Stimulated activated CD8-positive, alpha-beta memory T cell treated with anti-CD3 and anti-CD28 coated beads, Interleukin-4, amount 100 ng/mL, for 48 hours (primary cell): ENCODE results near the gene GAB2.
"Not testable (repeated sequence)": the region's sequence is repeated elsewhere in the genome, so short reads cannot be mapped to it uniquely, and the experiment has no call there.

Source experiments
- DNase-seq: peaks from one replicate; pipeline ENCODE4 v3.0.0-alpha.2; 2020

GAB2 gene

GRCh38 chr11:78363024-78363619, 54.5 kb downstream of the GAB2 start:
- no peak for DNase-seq

- DNase-seq: no peak
These were observed 56.4 kb downstream of the GAB2 start for GRCh38 chr11:78361228-78361627.

GRCh38 chr11:78359921-78360320, 57.7 kb downstream of the GAB2 start:
- no peak for DNase-seq

- not testable (repeated sequence) for DNase-seq
These were observed 59.7 kb downstream of the GAB2 start for GRCh38 chr11:78357924-78358323.

GRCh38 chr11:78357425-78357824, 60.2 kb downstream of the GAB2 start:
- not testable (repeated sequence) for DNase-seq

GRCh38 chr11:78355742-78356141, 61.9 kb downstream of the GAB2 start:
- not testable (repeated sequence) for DNase-seq

- no peak for DNase-seq
These were observed 62.3 kb downstream of the GAB2 start for GRCh38 chr11:78355309-78355705.

DNA sequence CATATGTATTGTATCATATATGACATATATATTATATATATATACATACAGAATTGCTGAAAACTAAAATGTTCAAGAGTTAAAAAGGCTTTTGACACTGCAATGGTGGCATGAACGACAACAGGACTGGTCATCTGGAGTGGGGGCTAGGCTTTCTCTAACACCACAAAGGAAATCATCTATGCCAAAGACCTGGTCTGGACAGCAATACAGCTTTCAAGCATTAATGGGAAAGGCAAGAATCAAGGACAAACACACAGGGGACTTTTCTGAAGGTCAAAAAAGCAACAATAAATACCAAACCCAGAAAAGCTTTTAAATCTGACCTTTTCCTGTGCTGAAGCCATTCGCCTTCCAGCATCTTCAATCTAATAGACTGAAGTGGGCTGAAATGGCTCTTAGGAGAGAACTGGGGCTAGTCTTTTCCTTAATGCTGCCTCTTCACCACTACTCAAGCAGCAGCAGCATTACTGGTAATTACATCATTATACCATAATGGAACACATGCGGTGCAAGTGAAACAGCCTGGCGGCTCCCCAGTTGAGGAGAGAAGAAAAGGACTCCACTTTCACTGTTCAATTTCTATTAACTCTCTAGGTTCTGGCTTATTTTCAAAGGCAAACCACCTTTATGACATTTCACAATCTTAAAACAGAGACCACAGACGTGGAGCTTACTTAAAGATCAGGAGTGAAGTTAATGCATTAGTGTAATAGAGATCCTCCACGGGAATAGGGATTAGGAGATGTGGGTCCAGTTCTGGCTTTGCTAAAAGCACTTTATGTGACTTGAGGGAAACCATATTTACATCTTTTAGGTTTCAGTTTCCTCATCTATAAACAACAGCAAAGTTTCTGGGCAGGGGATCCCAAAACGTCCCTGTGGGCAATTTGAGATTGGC, 63.0 kb downstream of the GAB2 start:
- no peak for DNase-seq

DNA sequence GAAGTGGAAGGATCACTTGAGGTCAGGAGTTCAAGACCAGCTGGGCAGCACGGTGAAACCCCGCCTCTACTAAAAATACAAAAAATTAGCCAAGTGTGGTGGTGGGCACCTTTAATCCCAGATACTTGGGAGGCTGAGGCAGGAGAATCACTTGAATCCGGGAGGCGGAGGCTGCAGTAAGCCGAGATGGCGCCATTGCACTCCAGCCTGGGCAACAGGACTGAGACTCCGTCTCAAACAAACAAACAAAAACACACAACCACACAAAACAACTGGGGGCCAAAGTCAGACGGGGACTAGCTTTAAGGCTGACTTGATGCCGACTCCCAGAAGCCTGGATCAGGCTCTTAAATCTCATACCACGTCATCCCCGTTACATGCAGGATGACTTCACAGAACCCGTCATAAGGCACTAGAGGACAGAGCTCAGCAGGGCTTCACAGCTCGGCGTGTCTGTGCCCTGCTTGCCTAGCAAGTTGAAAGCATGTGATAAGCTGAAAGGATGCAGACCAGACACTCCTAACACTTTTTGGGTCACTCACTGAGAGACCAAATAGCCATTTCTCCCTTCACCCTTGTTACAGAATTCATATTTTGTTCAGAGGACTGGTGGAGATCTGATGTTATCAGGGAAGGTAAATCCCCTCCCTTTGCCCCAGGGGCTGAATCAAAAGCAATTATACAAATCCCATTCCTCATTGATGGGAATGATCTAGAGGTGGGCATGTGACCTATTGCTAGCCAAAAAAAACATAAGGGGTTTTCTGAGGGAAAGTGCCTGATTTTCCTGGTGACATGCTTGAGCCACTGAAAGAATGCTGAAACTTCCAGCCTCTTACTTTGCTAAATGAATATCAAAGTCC, 65.4 kb downstream of the GAB2 start:
- no peak for DNase-seq

DNA sequence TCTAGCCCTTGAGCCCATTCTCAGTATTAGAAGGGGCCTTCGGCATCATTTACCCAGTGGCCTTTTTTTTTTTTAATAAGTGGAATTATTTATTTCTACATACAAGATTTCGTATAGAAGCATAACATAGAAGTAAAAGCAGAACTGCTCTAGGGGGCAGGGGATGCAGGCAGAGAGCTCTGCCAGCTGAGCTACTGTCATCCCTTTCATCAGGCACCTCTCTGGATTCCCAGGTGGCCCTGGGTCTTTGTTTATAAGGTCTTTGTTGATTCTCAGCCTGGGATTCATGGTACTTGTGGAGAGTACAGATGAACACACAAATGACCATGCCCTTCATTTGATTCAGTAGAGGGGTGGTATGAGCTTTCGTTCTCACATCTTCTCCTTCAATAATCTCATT, 66.4 kb downstream of the GAB2 start:
- DNase-seq: no peak

DNA sequence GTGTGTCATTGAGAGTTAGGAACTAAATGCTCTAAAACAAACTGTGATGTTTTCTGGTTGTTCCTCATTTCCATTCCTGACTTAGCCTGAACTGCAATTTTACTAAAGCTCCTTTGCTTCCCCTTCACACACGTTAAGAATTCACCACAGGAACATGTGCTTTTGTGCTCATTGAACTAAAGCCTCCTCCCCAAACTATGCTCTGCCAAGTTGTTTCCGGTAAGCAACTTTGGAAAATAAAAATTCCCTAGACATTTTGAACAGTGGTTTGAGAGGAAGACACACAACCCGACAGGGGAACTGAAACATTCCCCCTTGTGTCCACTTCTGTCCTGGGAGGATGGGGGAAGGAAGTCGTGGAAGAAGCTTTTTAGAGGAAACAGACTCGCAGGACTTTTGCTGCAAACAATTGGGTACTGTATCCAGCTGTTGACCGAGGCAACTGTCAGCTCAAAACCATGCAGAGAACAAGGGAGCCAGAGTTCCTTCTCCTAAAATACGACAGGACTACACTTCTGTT, 66.9 kb downstream of the GAB2 start:
- no peak for DNase-seq

- DNase-seq: no peak
These were observed 67.5 kb downstream of the GAB2 start for GRCh38 chr11:78350091-78350645.

- DNase-seq: no peak
These were observed 68.0 kb downstream of the GAB2 start for GRCh38 chr11:78349624-78350023.

DNA sequence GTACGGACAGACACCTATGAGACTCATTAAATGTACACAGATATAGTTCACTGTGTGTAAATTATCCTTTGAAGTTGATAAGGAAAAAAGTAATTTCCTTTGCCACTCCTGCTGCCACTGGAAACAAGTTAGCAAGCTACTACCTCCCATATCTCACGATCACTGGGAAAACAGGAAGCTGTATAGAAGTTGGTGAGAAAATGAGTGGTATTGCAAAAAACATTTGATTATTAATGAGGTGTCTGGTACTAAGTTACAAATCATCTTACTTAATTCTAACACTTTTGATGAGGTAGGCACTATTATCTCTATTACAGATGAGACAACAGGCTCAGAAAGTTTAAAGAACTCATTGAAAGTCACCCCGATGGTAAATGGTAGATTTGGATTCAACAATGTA, 68.5 kb downstream of the GAB2 start:
- DNase-seq: no peak

GRCh38 chr11:78347956-78348355, 69.7 kb downstream of the GAB2 start:
- DNase-seq: no peak

- DNase-seq: no peak
These were observed 70.8 kb downstream of the GAB2 start for GRCh38 chr11:78346799-78347198.

DNA sequence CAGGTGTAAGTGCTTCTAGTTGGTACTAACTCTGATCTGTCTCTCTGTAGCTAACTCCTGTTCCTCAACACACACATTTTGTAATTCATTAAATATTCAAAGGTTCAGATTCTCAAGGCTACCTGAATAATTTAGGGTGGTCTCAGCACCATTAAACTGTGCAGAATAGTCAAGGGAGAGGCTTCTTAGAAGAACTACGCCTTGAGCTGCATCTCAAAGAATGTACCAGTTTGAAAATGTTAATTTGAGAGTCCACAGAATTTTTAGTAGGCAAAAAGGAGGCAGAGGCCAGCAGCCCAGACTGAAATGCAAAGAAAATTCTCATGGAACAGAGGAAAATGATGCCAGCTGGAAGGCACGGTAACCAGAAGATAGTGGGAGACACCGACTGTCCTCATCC, 72.2 kb downstream of the GAB2 start:
- no peak for DNase-seq

- no peak for DNase-seq
These were observed 72.9 kb downstream of the GAB2 start for GRCh38 chr11:78344676-78345075.

DNA sequence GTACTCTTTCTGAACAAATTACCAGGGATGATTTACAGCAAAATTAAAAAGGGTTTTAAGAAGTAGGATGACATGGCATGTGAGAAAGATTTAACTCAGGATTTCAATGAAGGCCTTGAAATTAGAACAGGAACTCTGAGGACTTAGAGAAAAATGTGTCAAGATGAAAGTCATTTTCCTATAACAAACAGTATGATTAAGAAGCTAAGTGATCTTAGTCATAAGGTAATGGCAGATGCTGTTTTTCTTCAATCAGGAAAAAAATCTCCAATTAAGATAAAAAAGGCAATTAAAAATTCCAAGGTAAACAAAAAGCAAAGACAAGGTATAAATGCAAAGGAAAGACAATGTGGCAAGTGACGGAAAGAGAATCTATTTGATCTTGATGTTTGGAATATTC, 73.5 kb downstream of the GAB2 start:
- DNase-seq: no peak

DNA sequence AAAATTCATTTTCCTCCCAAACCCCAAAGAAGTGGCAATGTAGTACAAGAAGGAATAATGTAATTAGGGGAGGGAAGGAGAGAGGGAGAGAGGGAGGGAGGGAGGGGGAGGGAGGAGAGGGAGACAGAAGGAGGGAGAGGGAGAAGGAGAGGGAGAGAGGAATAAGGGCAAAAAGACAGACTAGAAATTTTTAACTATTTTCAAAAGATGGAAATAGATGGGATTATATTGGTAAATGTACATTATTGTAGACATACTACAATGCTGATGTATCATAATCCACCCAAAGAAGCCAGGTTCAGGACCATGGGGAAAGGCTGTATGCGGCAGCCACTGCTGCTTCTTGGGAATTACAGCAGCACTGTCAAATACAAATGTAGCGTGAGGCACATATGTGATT, 74.3 kb downstream of the GAB2 start:
- DNase-seq: no peak

DNA sequence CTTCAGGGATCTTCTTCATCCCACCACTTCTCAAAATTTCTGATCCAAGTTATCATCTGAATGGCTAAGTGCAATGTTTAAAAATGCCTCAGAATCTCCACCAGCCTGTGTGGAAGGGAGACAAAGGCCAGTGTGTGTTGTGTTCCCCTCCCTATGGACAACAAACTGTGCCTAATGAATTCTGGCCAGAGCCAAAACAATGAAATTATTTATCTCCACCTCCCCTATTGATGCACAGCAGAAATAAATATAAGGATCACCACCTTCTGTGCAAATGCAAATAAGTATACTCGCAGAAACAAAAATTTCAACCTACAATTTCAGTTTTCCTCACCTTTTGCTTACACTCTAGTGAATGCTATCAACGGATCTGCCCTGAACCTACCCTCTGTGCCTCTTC, 75.8 kb downstream of the GAB2 start:
- DNase-seq: no peak

GRCh38 chr11:78340530-78340929, 77.1 kb downstream of the GAB2 start:
- DNase-seq: no peak

- DNase-seq: no peak
These were observed 77.7 kb downstream of the GAB2 start for GRCh38 chr11:78339945-78340344.
